Upper lobe of left lung (tissue), 6 donors: ENCODE data around the gene C20orf144. TPM values are rescaled to one million over a fixed set of nuclear protein-coding genes. Genes with fewer than 3 reads are reported as not detected.

Experiments used
- ATAC-seq, 2 donors: fragments of 200-7000 bp; cut with Tn5 transposase; one replicate each; pipeline ENCODE4 v1.9.1; 2022; ENCODE audit warnings: mild to moderate bottlenecking in 2 of 2, moderate library complexity in 2 of 2; ENCODE audit not compliant: low FRiP score in 2 of 2
- DNase-seq, 2 donors: peaks; one replicate each; pipeline ENCODE4 v3.0.0-alpha.2; 2019 to 2020
- H3K27ac ChIP-seq, 4 donors: fragments of 200-600 bp; sonication (generic); one replicate each; pipeline ENCODE4 v1.5.1; 2016 to 2019
- H3K27me3 ChIP-seq, 4 donors: fragments of 200-600 bp; sonication (generic); one replicate each; pipeline ENCODE4 v1.5.1; 2017 to 2019
- H3K36me3 ChIP-seq, 4 donors: fragments of 200-600 bp; sonication (generic); one replicate each; pipeline ENCODE4 v1.5.1; 2016 to 2019
- H3K4me1 ChIP-seq, 4 donors: fragments of 200-600 bp; sonication (generic); one replicate each; pipeline ENCODE4 v1.5.1; 2018 to 2019
- H3K4me3 ChIP-seq, 4 donors: fragments of 200-600 bp; sonication (generic); one replicate each; pipeline ENCODE4 v1.5.1; 2017 to 2019; ENCODE audit warnings: mild to moderate bottlenecking in 2 of 4, moderate library complexity in 1 of 4
- H3K9me3 ChIP-seq, 4 donors: fragments of 200-600 bp; sonication (generic); one replicate each; pipeline ENCODE4 v1.5.1; 2018 to 2019
- CTCF ChIP-seq, 6 experiments: fragments of 450-650 bp in 4 of 6; fragments of 200-600 bp in 2 of 6; sonication (generic) in 2 of 6; IDR thresholded peaks; one replicate each; pipeline ENCODE4 v1.5.1; 2016 to 2019; ENCODE audit warnings: antibody characterized with exemption in 6 of 6
- EP300 ChIP-seq, 4 donors: sonication (generic); formaldehyde crosslinking; IDR thresholded peaks; one replicate each; pipeline ENCODE4 v1.5.1; 2017; ENCODE audit warnings: antibody characterized with exemption in 4 of 4, control low read depth in 2 of 4
- POLR2A ChIP-seq, 4 donors: fragments of 450-650 bp; IDR thresholded peaks; one replicate each; pipeline ENCODE4 v1.5.1; 2016 to 2017; ENCODE audit warnings: antibody characterized with exemption in 4 of 4, mild to moderate bottlenecking in 2 of 4
- POLR2AphosphoS5 ChIP-seq, 2 donors: sonication (generic); formaldehyde crosslinking; IDR thresholded peaks; one replicate each; pipeline ENCODE4 v1.5.1; 2017; ENCODE audit warnings: antibody characterized with exemption in 2 of 2
- WGBS, 2 donors: methylation state at CpG; one replicate each; pipeline ENCODE4 v1.1.5; 2017 to 2018; 5-methylcytosine and 5-hydroxymethylcytosine counted together
- total RNA-seq, 6 donors: library from RNA; depleted of rRNA in 4 of 6; stranded (reverse); fragments of >200 nt in 4 of 6; gene quantifications; one replicate each; pipeline versions ENCODE4 v1.1.0 to v1.2.1, GENCODE V29; 2016 to 2021
- donor health status: DM: no; HTN: no; CAD: no; lungs with moderate emphysema.
- donor health status: DM: no; HTN: yes; CAD: no; lungs with severe emphysema.

Gene C20orf144
- total RNA-seq, 6 donors from 2014 or later: not detected

GRCh38 chr20:33686100-33686983, 24.2 kb downstream of the C20orf144 start, which contains the start of gene E2F1:
Gene E2F1, minus strand, starts transcription at chr20:33686385. Its CDS starts 121 bp downstream, at chr20:33686264.
- peaks cover 27 to 53% (median 39%) of the 10 kb centered on the region in 4 donors for H3K4me1 ChIP-seq
- WGBS, 2 donors: 4 to 8% methylated on average over 21 to 45 of the region's 101 CpGs
- ATAC-seq: peak; percentile 97 to 99
- H3K27ac ChIP-seq: peak within 1 kb of the TSS; percentile 8 to 57 (median 32)
- H3K36me3 ChIP-seq: no peaks in the 10 kb centered on the region
- peak within 1 kb of the TSS; percentile 7 to 73 (median 55) for H3K4me3 ChIP-seq
- H3K27me3 ChIP-seq: no peaks in the 10 kb centered on the region
- peak; percentile 96 to 100 for DNase-seq
- peak in 1 of 2 donors; percentile 62 for TF ChIP-seq POLR2AphosphoS5 (IDR thresholded peaks at IDR 0.05)
- TF ChIP-seq CTCF (IDR thresholded peaks at IDR 0.05): peak in 5 of 6 experiments; percentile 48 to 74 (median 58)
- TF ChIP-seq EP300 (IDR thresholded peaks at IDR 0.05): no peak
- TF ChIP-seq POLR2A (IDR thresholded peaks at IDR 0.05): peak in 1 of 4 donors; percentile 36
- no peaks in the 10 kb centered on the region for H3K9me3 ChIP-seq

GRCh38 chr20:33686984-33687366, 24.8 kb downstream of the C20orf144 start:
- TF ChIP-seq POLR2A (IDR thresholded peaks at IDR 0.05): no peak
- no peak for TF ChIP-seq POLR2AphosphoS5 (IDR thresholded peaks at IDR 0.05)
- no peak for TF ChIP-seq EP300 (IDR thresholded peaks at IDR 0.05)
- TF ChIP-seq CTCF (IDR thresholded peaks at IDR 0.05): no peak
- Histone ChIP-seq H3K4me3 (peak overlapping the region in 3 of 4 donors; percentile 53 to 73 (median 57)), H3K9me3 (no peaks in the 10 kb centered on the region), H3K36me3 (no peaks in the 10 kb centered on the region), H3K27me3 (no peaks in the 10 kb centered on the region), H3K4me1 (peaks cover 27 to 47% (median 36%) of the 10 kb centered on the region in 4 donors), H3K27ac (peak overlapping the region; percentile 8 to 57 (median 32))
- ATAC-seq: no peak
- 80 to 82% methylated on average over 14 of the region's 14 CpGs for WGBS, 2 donors
- DNase-seq: no peak

- Histone ChIP-seq H3K36me3 (no peaks in the 10 kb centered on the region), H3K27ac (peak overlapping the region in 3 of 4 donors; percentile 19 to 57 (median 46)), H3K4me1 (peaks cover 27 to 42% (median 34%) of the 10 kb centered on the region in 4 donors), H3K9me3 (no peaks in the 10 kb centered on the region), H3K4me3 (no peak overlapping the region), H3K27me3 (no peaks in the 10 kb centered on the region)
- ATAC-seq (peak in 1 of 2 donors; percentile 37), DNase-seq (no peak)
- 65 to 71% methylated on average over 8 of the region's 8 CpGs for WGBS, 2 donors
- no peak for TF ChIP-seq POLR2AphosphoS5 (IDR thresholded peaks at IDR 0.05)
- TF ChIP-seq EP300 (IDR thresholded peaks at IDR 0.05): no peak
- TF ChIP-seq POLR2A (IDR thresholded peaks at IDR 0.05): no peak
- TF ChIP-seq CTCF (IDR thresholded peaks at IDR 0.05): no peak
These were observed 25.3 kb downstream of the C20orf144 start for GRCh38 chr20:33687370-33687915.

GRCh38 chr20:33687993-33688937, 26.1 kb downstream of the C20orf144 start:
- 79% methylated on average over 3 of the region's 3 CpGs for WGBS, 2 donors

More at GRCh38 chr20:33687993-33688937, 26.1 kb downstream of the C20orf144 start:
- Histone ChIP-seq H3K9me3 (no peaks in the 10 kb centered on the region), H3K36me3 (no peaks in the 10 kb centered on the region), H3K27me3 (no peaks in the 10 kb centered on the region), H3K4me1 (peaks cover 27 to 42% (median 32%) of the 10 kb centered on the region in 4 donors), H3K4me3 (no peak overlapping the region), H3K27ac (peak overlapping the region; percentile 4 to 56 (median 37))
- DNase-seq (no peak), ATAC-seq (no peak)
- no peak for TF ChIP-seq CTCF (IDR thresholded peaks at IDR 0.05)
- TF ChIP-seq POLR2AphosphoS5 (IDR thresholded peaks at IDR 0.05): no peak
- no peak for TF ChIP-seq POLR2A (IDR thresholded peaks at IDR 0.05)
- TF ChIP-seq EP300 (IDR thresholded peaks at IDR 0.05): no peak
